WI38 (cell line): Measurements from ENCODE around the gene KLRC3.
"Not testable (repeated sequence)": the region's sequence is repeated elsewhere in the genome, so short reads cannot be mapped to it uniquely, and the experiment has no call there.

Experiments used
- H3K4me3 ChIP-seq: 2 replicates; pipeline ENCODE4 v1.5.1; 2011; ENCODE audit warnings: low read depth, mild to moderate bottlenecking, control low read depth, low read length
- TF ChIP-seq, protein P1 (sequence below): IDR thresholded peaks from 2 replicates; pipeline ENCODE4 v1.5.1; 2012; ENCODE audit warnings: low read depth, mild to moderate bottlenecking, control low read depth, low read length

The KLRC3 gene

DNA sequence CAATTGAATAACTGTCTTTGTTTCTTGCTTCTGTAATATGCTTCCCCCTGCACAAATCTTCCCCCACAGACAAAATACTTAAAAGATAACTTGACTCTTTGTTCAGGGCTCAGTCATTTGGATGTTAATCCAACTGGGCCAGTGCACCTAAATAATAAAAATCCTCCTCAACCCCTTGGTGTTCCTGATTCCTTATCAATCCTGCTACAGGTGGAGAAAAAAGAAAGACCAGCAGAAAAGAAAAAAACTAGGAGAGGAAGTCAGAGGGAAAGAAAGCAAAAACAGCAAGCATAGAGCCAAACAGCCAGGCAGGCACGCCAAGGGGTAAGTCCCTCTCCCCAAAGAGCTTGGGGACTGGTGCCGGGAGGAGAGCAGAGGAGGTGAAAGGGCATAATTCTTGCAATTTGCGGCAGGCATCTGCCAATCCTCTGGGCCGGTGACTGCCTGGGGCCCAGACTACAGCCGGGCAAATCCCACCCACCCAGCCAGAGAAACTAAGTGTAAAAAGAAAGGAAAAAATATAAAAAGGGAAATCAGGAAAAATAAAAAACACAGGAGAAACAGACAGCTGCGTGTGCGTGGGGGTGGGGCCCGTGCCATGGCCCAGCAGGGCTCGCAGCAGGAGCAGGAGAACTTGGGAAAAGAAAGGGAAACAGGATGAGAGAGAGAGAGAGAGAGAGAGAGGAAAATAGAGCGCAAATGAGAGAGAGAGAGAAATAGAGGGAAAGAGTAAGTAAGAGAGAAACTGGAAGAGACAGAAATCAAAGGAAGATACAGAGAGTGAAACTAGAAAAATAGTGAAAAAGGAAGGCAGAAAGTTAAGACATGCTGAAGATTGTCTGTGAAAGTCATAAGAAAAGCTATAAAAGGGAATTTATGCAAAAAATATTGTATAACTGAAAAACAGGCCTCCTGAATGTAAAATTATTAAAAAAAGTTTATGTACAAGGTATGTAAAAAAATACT lies 51.9 kb downstream of the KLRC3 start:
- TF ChIP-seq, protein P1, sequence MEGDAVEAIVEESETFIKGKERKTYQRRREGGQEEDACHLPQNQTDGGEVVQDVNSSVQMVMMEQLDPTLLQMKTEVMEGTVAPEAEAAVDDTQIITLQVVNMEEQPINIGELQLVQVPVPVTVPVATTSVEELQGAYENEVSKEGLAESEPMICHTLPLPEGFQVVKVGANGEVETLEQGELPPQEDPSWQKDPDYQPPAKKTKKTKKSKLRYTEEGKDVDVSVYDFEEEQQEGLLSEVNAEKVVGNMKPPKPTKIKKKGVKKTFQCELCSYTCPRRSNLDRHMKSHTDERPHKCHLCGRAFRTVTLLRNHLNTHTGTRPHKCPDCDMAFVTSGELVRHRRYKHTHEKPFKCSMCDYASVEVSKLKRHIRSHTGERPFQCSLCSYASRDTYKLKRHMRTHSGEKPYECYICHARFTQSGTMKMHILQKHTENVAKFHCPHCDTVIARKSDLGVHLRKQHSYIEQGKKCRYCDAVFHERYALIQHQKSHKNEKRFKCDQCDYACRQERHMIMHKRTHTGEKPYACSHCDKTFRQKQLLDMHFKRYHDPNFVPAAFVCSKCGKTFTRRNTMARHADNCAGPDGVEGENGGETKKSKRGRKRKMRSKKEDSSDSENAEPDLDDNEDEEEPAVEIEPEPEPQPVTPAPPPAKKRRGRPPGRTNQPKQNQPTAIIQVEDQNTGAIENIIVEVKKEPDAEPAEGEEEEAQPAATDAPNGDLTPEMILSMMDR, result no peak
- no peak overlapping the region for H3K4me3 ChIP-seq

DNA sequence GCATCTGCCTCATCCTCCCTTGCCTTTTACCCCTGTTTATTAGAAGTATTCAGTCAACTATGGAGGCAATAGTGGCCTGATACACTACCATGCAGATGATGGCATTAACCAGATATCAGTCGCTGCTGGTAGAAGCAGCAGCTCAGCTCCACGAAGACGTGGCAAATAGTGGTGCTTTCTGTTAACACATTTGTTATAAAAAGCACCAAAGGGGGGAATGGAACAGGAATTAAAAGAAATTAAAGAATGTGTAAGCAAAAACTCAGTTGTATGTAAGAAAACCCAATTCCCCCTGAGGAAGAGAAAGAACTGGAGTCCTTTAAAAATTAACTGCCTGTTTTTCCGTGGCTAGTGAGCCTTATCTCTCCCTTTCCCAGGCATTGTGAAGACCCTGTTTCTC lies 52.7 kb downstream of the KLRC3 start:
- not testable (repeated sequence) for H3K4me3 ChIP-seq

GRCh38 chr12:10366875-10367274 lies 53.5 kb downstream of the KLRC3 start:
- TF ChIP-seq, protein P1, result peak; percentile 15; the same call in 1 of the 2 replicates

DNA sequence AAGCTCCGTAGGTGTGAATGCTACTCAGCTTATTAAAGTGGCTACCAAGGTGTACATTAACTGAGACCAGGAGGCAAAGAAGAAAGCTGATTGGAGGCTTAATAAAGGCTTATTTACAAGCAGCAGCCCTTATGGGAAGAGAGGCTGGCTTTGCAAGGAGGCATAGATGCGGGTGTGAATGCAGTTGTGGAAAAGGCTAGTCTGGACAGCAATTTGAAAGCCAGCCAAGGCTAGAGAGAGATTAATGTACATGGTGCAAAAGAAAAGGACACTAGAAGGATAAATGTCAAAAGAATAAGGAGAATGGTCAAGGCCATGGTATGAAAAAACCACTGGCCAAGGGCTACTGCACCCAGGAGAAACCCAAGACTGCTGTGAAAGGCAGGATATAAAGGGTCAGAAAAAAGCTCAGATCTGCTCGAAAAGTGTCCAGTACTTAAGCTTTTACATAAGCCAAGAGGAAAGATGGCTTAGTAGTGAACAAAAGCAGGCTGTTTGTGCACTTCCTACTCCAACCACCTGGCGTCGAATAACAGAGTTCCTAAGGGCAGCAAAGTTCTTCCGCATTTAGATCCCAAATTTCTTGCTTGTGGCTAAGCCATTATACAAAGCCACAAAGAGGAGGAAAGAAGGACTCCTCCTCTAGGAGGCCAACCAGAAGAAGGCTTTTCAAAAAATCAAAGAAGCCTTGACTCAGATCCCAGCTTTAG lies 54.5 kb downstream of the KLRC3 start:
- H3K4me3 ChIP-seq, result peak overlapping the region; percentile 59
- TF ChIP-seq, protein P1, result peak; percentile 18; the same call in 1 of the 2 replicates

More at GRCh38 chr12:10366875-10367274, 53.5 kb downstream of the KLRC3 start:
- H3K4me3 ChIP-seq, result no peak overlapping the region

DNA sequence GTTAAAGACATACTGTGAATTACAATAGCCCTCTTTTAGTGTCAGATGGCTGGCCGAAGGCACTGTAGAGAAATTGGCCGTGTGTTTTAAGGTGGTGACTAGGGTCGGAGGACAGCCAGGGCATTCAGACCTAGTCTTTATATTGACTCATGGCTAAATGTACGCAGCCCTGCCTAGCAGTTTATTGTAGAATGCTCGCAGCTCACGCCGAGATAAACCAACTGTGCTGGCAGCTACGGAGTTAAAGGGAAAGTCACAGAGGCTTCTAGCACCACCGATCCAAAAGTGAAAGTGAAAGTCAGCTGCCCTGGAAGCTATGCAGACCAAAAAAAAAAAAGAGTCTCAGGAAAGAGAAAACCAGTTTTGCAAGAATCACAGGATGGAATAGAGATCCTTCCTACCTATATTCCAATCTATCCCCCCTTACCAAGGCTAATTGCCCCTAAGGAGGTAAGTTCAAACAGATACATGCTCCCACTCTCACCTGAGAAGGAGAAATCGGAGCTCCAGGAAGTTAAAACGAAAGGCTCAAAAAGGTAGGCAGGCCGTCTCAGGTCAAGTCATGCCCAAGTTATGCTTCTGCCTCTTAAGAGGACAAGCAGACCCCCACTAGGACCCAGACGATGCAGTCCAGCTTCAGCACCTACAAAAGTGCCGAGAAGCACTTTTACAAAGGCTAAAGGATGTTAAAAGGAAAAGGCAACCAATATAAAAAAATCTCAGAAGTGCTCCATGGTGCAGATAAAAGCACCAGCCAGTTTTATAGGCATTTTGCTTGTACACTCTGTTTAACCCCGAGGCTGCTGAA lies 55.4 kb downstream of the KLRC3 start:
- H3K4me3 ChIP-seq, result peak overlapping the region; percentile 59
- TF ChIP-seq, protein P1, result no peak

- TF ChIP-seq, protein P1, result no peak
- H3K4me3 ChIP-seq, result peak overlapping the region; percentile 59
Measured at GRCh38 chr12:10363914-10364814, 56.2 kb downstream of the KLRC3 start.

DNA sequence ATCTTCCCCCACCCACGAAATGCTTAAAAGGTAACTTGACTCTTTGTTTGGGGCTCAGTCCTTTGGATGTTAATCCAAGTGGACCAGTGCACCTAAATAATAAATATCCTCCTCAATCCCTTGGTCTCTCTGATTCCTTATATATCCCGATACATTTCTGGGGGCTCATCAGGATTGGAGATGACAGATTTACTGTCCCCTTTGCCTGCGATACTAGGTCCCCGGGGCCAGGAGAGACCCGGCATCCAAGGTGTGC lies 56.8 kb downstream of the KLRC3 start:
- H3K4me3 ChIP-seq, result peak overlapping the region; percentile 59
- TF ChIP-seq, protein P1, result no peak
